Endothelial cell (in vitro differentiated cells): ENCODE results near the gene DMPK. TPM values are rescaled to one million over a fixed set of nuclear protein-coding genes. Genes with fewer than 3 reads are reported as not detected.

Source experiments
- DNase-seq: peaks from one replicate; pipeline ENCODE4 v3.0.0; 2021; ENCODE audit warnings: low spot score
- H3K27ac Mint-ChIP-seq: one replicate; pipeline ENCODE4 v1.8.0; 2021; ENCODE audit warnings: mixed read lengths, inconsistent platforms; ENCODE audit not compliant: unreplicated experiment
- H3K27me3 Mint-ChIP-seq: one replicate; pipeline ENCODE4 v1.8.0; 2021; ENCODE audit warnings: mild to moderate bottlenecking, moderate library complexity, mixed read lengths, inconsistent platforms; ENCODE audit not compliant: unreplicated experiment
- H3K36me3 Mint-ChIP-seq: one replicate; pipeline ENCODE4 v1.8.0; 2021; ENCODE audit warnings: mild to moderate bottlenecking, low read depth, mixed read lengths, inconsistent platforms; ENCODE audit not compliant: unreplicated experiment
- H3K4me1 Mint-ChIP-seq: one replicate; pipeline ENCODE4 v1.8.0; 2021; ENCODE audit warnings: mild to moderate bottlenecking, mixed read lengths, inconsistent platforms; ENCODE audit not compliant: unreplicated experiment
- H3K4me3 Mint-ChIP-seq: one replicate; pipeline ENCODE4 v1.8.0; 2021; ENCODE audit warnings: mild to moderate bottlenecking, mixed read lengths, inconsistent platforms; ENCODE audit not compliant: unreplicated experiment
- H3K9me3 Mint-ChIP-seq: one replicate; pipeline ENCODE4 v1.8.0; 2021; ENCODE audit warnings: mixed read lengths, inconsistent platforms; ENCODE audit not compliant: unreplicated experiment
- total RNA-seq: library from RNA; stranded (reverse); fragmentation: NEBNext Ultra II Directional; extraction: Animal tissue kit (Norgen Biotek cat#: 25700); gene quantifications from one replicate; pipeline ENCODE4 v1.2.1, GENCODE V29; 2021; ENCODE audit not compliant: unreplicated experiment
- TF ChIP-seq, protein P1 (sequence below): fragments of 200-600 bp; sonication (generic); IDR thresholded peaks from one replicate; pipeline ENCODE4 v1.5.0; 2021; ENCODE audit warnings: antibody characterized with exemption; ENCODE audit not compliant: unreplicated experiment

The DMPK gene
- total RNA-seq, 1 donor from 2014 or later, result 80.3 TPM

DNA sequence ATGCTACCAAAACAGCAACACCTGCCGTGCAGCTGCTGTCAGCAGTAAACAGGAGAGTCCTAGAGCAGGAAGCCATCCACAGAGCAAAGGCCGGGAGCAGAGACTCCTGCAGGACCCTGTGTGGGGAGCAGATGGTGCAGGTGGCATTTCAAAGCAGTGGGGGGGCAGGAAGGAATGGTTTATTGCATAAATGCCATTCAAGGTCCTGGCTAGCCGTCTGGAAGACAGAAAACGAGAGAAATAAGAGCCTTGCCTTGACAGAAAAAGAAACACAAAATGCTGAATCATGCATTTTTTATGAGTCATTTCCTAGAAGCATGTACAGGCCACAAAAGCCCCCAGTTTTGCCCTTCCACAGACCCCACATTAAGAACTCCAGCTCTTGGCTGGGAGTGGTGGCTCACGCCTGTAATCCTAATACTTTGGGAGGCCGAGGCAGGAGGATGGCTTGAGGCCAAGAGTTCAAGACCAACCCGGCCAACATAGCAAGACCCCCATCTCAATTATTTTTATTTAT lies 27.4 kb upstream of the DMPK start:
- TF ChIP-seq, protein P1, sequence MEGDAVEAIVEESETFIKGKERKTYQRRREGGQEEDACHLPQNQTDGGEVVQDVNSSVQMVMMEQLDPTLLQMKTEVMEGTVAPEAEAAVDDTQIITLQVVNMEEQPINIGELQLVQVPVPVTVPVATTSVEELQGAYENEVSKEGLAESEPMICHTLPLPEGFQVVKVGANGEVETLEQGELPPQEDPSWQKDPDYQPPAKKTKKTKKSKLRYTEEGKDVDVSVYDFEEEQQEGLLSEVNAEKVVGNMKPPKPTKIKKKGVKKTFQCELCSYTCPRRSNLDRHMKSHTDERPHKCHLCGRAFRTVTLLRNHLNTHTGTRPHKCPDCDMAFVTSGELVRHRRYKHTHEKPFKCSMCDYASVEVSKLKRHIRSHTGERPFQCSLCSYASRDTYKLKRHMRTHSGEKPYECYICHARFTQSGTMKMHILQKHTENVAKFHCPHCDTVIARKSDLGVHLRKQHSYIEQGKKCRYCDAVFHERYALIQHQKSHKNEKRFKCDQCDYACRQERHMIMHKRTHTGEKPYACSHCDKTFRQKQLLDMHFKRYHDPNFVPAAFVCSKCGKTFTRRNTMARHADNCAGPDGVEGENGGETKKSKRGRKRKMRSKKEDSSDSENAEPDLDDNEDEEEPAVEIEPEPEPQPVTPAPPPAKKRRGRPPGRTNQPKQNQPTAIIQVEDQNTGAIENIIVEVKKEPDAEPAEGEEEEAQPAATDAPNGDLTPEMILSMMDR, result no peak
- Mint-ChIP-seq H3K4me1 (no peaks in the 10 kb centered on the region), H3K27ac (no peak overlapping the region), H3K36me3 (peaks cover 6% of the 10 kb centered on the region), H3K4me3 (no peak overlapping the region), H3K27me3 (peaks cover 14% of the 10 kb centered on the region), H3K9me3 (no peaks in the 10 kb centered on the region)
- no peak for DNase-seq

DNA sequence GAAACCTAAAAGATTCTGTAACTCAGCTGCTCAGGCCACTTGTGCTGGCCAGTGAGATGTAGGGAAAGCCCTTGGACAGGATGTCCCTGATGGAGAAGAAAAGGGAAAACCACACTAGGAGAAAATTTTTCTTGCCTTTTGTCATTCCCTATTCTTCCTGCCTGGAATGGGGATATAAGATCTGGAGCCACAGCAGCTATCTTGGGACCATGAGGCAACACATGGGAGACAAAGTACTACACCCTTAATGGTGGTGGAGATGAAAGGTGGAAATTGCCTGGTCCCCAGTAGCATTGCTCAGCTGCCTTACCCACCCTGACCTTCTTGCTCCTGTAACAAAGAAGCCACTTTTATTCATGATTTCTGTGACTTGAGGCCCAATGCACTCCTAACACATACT lies 23.4 kb upstream of the DMPK start:
- no peak for DNase-seq
- TF ChIP-seq, protein P1, result no peak
- H3K27me3 Mint-ChIP-seq, result peaks cover 12% of the 10 kb centered on the region
- H3K36me3 Mint-ChIP-seq, result no peaks in the 10 kb centered on the region
- H3K9me3 Mint-ChIP-seq, result no peaks in the 10 kb centered on the region
- no peak overlapping the region for H3K27ac Mint-ChIP-seq
- H3K4me1 Mint-ChIP-seq, result no peaks in the 10 kb centered on the region
- no peak overlapping the region for H3K4me3 Mint-ChIP-seq

GRCh38 chr19:45804959-45805230 lies 22.6 kb upstream of the DMPK start:
- Mint-ChIP-seq H3K27me3 (peaks cover 14% of the 10 kb centered on the region), H3K36me3 (no peaks in the 10 kb centered on the region), H3K4me1 (no peaks in the 10 kb centered on the region), H3K4me3 (no peak overlapping the region), H3K9me3 (no peaks in the 10 kb centered on the region), H3K27ac (no peak overlapping the region)
- no peak for DNase-seq
- TF ChIP-seq, protein P1, result no peak

DNA sequence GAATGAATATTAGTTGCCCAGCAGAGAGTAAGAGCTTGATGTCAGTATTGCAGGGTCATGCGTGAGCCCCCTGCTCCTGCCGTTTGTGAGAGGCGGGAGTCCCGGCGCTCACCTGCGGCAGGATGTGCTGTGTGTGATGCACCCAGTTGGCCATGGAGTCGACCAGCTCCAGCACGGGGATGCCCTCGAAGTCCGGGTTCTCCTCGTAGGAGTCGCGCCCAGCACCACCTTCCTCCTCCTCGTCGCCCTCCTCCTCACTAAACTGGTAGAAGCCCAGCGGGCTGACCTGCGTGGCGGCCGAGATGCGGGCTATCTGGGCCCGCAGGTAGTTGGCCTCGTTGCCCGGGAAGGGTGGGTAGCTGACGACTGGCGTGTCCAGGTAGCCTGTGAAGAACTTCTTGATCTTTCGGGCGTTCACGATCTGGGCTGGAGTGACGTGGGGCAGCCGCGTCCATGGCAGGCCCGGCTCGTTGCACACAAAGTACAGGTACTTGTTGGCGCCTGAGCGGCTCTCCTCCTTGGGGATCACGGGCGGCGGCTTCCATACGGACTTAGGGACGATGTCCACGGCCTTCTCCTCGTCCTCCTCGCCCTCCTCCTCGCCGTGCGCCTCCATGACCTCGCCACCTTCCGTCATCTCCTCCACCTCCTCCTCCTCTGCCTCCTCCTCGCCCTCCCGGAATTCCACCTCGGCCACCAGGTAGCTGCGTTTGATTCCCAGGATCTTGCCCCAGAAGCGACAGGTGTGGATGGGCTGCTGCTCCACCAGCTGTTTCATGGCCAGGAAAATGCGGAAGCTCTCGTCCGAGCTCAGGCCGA lies 22.1 kb upstream of the DMPK start:
- DNase-seq, result no peak
- TF ChIP-seq, protein P1, result no peak
- H3K27ac Mint-ChIP-seq, result no peak overlapping the region

GRCh38 chr19:45801603-45802175 lies 19.4 kb upstream of the DMPK start:
- Mint-ChIP-seq H3K4me3 (no peak overlapping the region), H3K9me3 (no peaks in the 10 kb centered on the region), H3K36me3 (no peaks in the 10 kb centered on the region), H3K4me1 (peaks cover 5% of the 10 kb centered on the region), H3K27me3 (peaks cover 18% of the 10 kb centered on the region), H3K27ac (no peak overlapping the region)
- TF ChIP-seq, protein P1, result no peak
- no peak for DNase-seq

More for the DNA sequence above, 22.1 kb upstream of the DMPK start:
- Mint-ChIP-seq H3K4me1 (no peaks in the 10 kb centered on the region), H3K36me3 (no peaks in the 10 kb centered on the region), H3K4me3 (no peak overlapping the region), H3K27me3 (peaks cover 15% of the 10 kb centered on the region), H3K9me3 (no peaks in the 10 kb centered on the region)
